ENCODE data around the gene RRP8.

The RRP8 gene

DNA sequence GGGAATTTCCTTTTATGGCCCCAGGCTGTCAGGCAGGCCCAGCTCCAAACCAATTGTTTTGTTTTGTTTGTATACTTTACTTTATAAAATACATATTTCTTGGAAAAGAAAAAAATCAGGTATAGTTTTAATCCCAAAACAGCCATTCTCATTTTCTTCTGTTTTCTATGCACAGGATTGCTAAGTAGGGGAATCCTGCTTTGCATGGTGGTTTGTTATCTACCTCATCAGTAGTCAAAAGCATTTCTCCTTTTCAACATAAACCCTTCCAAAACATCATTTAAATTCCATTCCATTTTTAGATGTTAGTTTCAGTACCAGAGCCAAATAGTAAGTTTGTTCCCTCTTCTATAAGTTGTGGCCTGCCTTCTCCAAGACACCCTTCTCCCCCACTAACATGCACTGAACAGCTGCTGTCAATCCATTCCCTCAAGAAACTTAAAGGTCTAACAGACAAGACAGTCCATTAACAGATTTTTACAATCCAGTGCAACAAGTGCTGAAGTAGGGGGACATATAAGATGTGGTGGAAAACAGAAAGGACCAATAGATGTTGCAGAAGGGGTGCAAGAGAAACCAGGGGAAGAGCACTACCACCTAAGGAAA is 3.9 kb upstream of the RRP8 start:
- H3K4me3 ChIP-seq (ENCODE audit: low read depth, low read length), result peak overlapping the region; percentile 3
- TF ChIP-seq, protein P1, sequence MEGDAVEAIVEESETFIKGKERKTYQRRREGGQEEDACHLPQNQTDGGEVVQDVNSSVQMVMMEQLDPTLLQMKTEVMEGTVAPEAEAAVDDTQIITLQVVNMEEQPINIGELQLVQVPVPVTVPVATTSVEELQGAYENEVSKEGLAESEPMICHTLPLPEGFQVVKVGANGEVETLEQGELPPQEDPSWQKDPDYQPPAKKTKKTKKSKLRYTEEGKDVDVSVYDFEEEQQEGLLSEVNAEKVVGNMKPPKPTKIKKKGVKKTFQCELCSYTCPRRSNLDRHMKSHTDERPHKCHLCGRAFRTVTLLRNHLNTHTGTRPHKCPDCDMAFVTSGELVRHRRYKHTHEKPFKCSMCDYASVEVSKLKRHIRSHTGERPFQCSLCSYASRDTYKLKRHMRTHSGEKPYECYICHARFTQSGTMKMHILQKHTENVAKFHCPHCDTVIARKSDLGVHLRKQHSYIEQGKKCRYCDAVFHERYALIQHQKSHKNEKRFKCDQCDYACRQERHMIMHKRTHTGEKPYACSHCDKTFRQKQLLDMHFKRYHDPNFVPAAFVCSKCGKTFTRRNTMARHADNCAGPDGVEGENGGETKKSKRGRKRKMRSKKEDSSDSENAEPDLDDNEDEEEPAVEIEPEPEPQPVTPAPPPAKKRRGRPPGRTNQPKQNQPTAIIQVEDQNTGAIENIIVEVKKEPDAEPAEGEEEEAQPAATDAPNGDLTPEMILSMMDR (conservative IDR thresholded peaks at IDR 0.05; ENCODE audit: low read depth, low read length), result no peak
- no peak for DNase-seq (ENCODE audit: low read depth)

GRCh38 chr11:6606471-6607189 is 3.2 kb upstream of the RRP8 start:
- peak overlapping the region; percentile 36 for H3K4me3 ChIP-seq (ENCODE audit: low read depth, low read length)
- DNase-seq (ENCODE audit: low read depth), result peak; percentile 96

DNA sequence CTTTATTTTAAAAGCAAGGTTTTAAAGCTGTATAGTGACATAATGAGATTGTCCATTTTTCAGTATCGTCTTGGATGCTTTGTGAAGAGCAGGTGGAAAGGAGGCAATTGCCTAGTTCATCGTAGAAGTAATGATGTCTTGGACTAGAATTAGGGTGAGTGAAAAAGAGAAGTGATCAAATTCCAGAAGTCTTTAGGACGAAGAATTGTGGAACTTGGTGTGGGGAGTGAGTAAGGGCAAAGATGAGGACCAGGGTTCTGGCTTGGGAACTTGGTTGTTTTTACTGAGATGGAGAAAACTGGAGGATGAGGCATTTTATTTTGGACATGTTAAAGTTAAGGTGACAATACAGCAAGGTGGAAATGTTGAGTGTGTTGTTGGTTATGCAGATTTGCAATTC is 1.4 kb upstream of the RRP8 start:
- no peak for DNase-seq (ENCODE audit: low read depth)
- TF ChIP-seq, protein P1 (conservative IDR thresholded peaks at IDR 0.05; ENCODE audit: low read depth, low read length), result no peak
- peak overlapping the region; percentile 99 for H3K4me3 ChIP-seq (ENCODE audit: low read depth, low read length)

More at GRCh38 chr11:6606471-6607189, 3.2 kb upstream of the RRP8 start:
- TF ChIP-seq, protein P1 (conservative IDR thresholded peaks at IDR 0.05; ENCODE audit: low read depth, low read length), result no peak

GRCh38 chr11:6604081-6604626 is 738 bp upstream of the RRP8 start:
- TF ChIP-seq, protein P1 (conservative IDR thresholded peaks at IDR 0.05; ENCODE audit: low read depth, low read length), result peak; percentile 55
- DNase-seq (ENCODE audit: low read depth), result peak; percentile 82
- H3K4me3 ChIP-seq (ENCODE audit: low read depth, low read length), result peak overlapping the region; percentile 99

GRCh38 chr11:6602096-6602940 is 1.1 kb downstream of the RRP8 start:
- peak overlapping the region; percentile 99 for H3K4me3 ChIP-seq (ENCODE audit: low read depth, low read length)
- no peak for DNase-seq (ENCODE audit: low read depth)
- TF ChIP-seq, protein P1 (conservative IDR thresholded peaks at IDR 0.05; ENCODE audit: low read depth, low read length), result peak; percentile 9

DNA sequence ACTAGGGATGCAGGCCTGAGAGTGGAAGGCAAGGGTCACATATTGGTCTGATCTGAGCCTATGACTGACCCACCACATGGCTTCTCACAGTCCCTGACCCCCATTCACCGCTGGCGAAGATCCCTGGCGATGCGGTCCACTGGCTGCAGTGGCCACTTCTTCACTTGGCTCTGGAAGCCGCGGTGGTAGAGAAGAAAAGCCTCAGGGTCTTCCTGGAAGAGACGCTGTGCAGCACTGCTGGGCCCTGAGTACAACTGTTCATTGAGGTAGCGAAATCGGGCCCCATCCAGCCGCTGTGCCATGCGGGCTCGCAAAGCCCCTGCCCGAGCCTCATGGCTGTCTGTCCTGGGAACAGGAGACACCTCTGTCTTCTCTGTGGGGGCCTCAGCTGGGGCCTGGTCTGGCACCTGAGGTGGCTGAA is 2.4 kb downstream of the RRP8 start:
- DNase-seq (ENCODE audit: low read depth), result no peak
- TF ChIP-seq, protein P1 (conservative IDR thresholded peaks at IDR 0.05; ENCODE audit: low read depth, low read length), result no peak
- no peak overlapping the region for H3K4me3 ChIP-seq (ENCODE audit: low read depth, low read length)
